IMR-90 (cell line): ENCODE measurements around the gene PCSK6.

Experiments used
- CEBPB ChIP-seq: IDR thresholded peaks from 2 replicates; pipeline ENCODE4 v1.6.1; 2012; ENCODE audit warnings: low read depth, low read length, improper control_type of control experiment
- FOS ChIP-seq: fragments of 150-350 bp; IDR thresholded peaks from 2 replicates; pipeline ENCODE4 v1.6.1; 2016; ENCODE audit warnings: low read depth, low read length
- POLR2A ChIP-seq: IDR thresholded peaks from 2 replicates; pipeline ENCODE4 v1.6.1; 2012; ENCODE audit warnings: mild to moderate bottlenecking, low read depth, low read length
- RCOR1 ChIP-seq: IDR thresholded peaks from 2 replicates; pipeline ENCODE4 v1.6.1; 2012; ENCODE audit warnings: mild to moderate bottlenecking, low read length, improper control_type of control experiment; ENCODE audit not compliant: insufficient replicate concordance
- RFX5 ChIP-seq: IDR thresholded peaks from 2 replicates; pipeline ENCODE4 v1.8.0; 2012; ENCODE audit warnings: low read depth, mild to moderate bottlenecking, low read length, moderate library complexity
- SMC3 ChIP-seq: fragments of 150-350 bp; IDR thresholded peaks from 2 replicates; pipeline ENCODE4 v1.6.1; 2016; ENCODE audit warnings: low read depth, mild to moderate bottlenecking, antibody characterized with exemption, low read length, moderate library complexity
- USF2 ChIP-seq: fragments of 150-350 bp; IDR thresholded peaks from 2 replicates; pipeline ENCODE4 v1.6.1; 2017; ENCODE audit warnings: mild to moderate bottlenecking, antibody characterized with exemption, low read length, low read depth
- TF ChIP-seq, protein P1 (sequence below): conservative IDR thresholded peaks from 2 replicates; pipeline ENCODE4 v1.5.1; 2012; ENCODE audit warnings: mild to moderate bottlenecking, low read depth, low read length, improper control_type of control experiment

DNA sequence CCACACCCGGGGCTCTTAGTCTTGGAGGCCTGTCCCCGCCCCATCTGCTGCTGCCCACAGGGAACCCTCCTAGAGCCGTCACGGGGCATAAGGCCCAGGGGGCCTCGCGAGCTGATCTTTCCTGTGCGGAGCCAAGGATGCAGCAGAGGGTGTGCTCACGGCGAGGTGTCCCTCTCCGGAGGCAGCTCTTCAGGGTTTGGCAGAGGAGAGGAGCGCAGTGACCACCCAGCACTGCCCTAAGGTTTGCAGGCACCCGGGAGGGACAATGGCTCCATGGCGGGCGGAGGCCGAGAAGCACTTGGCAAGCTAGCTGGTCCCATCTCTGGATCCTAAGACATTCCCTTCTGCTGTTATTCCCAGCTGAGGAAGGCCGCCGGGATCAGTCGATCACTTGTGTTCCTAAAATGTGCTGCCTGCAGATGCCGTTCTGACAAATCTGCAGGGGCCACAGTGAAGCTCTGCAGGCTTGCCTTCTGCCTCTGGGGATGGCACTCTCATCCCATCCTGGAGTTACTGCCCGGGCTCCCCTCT is 47.4 kb upstream of the PCSK6 start:
- TF ChIP-seq POLR2A (no peak), FOS (no peak), CEBPB (no peak), RCOR1 (no peak), SMC3 (no peak), RFX5 (no peak), USF2 (no peak)
- TF ChIP-seq, protein P1, sequence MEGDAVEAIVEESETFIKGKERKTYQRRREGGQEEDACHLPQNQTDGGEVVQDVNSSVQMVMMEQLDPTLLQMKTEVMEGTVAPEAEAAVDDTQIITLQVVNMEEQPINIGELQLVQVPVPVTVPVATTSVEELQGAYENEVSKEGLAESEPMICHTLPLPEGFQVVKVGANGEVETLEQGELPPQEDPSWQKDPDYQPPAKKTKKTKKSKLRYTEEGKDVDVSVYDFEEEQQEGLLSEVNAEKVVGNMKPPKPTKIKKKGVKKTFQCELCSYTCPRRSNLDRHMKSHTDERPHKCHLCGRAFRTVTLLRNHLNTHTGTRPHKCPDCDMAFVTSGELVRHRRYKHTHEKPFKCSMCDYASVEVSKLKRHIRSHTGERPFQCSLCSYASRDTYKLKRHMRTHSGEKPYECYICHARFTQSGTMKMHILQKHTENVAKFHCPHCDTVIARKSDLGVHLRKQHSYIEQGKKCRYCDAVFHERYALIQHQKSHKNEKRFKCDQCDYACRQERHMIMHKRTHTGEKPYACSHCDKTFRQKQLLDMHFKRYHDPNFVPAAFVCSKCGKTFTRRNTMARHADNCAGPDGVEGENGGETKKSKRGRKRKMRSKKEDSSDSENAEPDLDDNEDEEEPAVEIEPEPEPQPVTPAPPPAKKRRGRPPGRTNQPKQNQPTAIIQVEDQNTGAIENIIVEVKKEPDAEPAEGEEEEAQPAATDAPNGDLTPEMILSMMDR: no peak
